Measurements from ENCODE around the gene MAG. TPM values are rescaled to one million over a fixed set of nuclear protein-coding genes. Genes with fewer than 3 reads are reported as not detected.

MAG gene
- total and polyA plus RNA-seq, 2 of the 13 experiments (the other 11 are each of a cell fraction or from before 2014, with no cell fraction given) = 0.20 to 1.3 TPM

DNA sequence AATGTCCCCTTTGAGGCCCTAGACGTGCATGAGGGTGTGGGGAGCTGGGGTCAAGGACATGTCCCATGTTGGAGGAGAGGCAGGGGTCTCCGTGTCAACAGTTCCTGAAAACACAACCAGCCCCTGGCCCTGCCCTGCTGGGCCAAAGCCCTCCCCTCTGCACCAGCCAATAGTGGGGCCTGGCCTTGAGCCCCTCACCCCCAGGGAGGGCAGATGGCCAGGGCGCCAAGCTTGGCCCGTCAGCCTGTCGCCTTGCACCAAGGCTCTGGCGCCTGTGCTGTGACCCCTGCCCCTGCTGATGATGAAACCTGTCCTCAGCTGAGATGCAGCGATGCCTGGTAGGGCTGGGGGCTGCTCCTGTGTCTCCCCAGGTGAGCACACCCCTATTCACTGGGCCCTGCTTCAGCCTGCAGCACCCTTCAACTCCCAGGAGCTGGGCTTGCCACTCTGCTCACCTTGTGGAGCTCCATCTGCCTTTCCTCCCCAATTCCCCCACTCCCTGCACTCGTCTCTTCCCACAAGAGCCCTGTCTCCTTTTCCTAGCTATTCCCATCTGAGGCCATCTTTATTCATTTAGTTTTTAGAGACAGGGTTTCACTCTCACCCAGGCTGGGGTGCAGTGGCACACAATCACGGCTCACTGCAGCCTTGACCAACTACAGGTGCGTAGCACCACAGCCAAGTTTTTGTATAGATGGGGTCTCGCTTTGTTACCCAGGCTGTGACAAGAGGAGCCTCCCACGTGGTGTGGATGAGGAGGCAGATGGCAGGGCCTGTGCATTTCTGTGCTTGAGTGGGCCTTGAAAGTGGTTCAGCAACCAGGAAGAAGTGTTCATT, 11.8 kb upstream of the MAG start (continued):
- TF ChIP-seq LCORL (IDR thresholded peaks at IDR 0.05) (no peak), LCORL (CRISPR knock-in tag; IDR thresholded peaks at IDR 0.05) (peak; percentile 64), NRL (CRISPR knock-in tag; IDR thresholded peaks at IDR 0.05; ENCODE audit: borderline replicate concordance) (0 out of 2 replicates have a peak, but pooled peaks have one; percentile 31), PHF8 (CRISPR knock-in tag; IDR thresholded peaks at IDR 0.05) (no peak), ZNF609 (CRISPR knock-in tag; IDR thresholded peaks at IDR 0.05; ENCODE audit: borderline replicate concordance) (peak; percentile 85), MAZ (IDR thresholded peaks at IDR 0.05; ENCODE audit: borderline replicate concordance, low read depth, low read length) (no peak), MAZ (CRISPR knock-in tag; IDR thresholded peaks at IDR 0.05; ENCODE audit: low read depth) (0 out of 2 replicates have a peak, but pooled peaks have one; percentile 39), CEBPB (IDR thresholded peaks at IDR 0.05; ENCODE audit: borderline replicate concordance, low read depth, low read length) (peak; percentile 50; the same call in 1 of the 2 replicates), TEAD3 (CRISPR knock-in tag; optimal IDR thresholded peaks at IDR 0.05; ENCODE audit: borderline replicate concordance) (peak; percentile 46), AKNA (CRISPR knock-in tag; IDR thresholded peaks at IDR 0.05; ENCODE audit: borderline replicate concordance) (no peak), FOXP4 (CRISPR knock-in tag; IDR thresholded peaks at IDR 0.05) (peak; percentile 48; the same call in 1 of the 2 replicates)
- TF ChIP-seq, protein P1, sequence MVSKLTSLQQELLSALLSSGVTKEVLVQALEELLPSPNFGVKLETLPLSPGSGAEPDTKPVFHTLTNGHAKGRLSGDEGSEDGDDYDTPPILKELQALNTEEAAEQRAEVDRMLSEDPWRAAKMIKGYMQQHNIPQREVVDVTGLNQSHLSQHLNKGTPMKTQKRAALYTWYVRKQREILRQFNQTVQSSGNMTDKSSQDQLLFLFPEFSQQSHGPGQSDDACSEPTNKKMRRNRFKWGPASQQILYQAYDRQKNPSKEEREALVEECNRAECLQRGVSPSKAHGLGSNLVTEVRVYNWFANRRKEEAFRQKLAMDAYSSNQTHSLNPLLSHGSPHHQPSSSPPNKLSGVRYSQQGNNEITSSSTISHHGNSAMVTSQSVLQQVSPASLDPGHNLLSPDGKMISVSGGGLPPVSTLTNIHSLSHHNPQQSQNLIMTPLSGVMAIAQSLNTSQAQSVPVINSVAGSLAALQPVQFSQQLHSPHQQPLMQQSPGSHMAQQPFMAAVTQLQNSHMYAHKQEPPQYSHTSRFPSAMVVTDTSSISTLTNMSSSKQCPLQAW (CRISPR knock-in tag; IDR thresholded peaks at IDR 0.05) = 0 out of 2 replicates have a peak, but pooled peaks have one; percentile 22
